ENCODE measurements around the gene ZNF331. TPM values are rescaled to one million over a fixed set of nuclear protein-coding genes. Genes with fewer than 3 reads are reported as not detected.
A peak's percentile ranks its signal among the peaks of the same experiment; 100 is the strongest.
"Not testable (repeated sequence)": the region's sequence is repeated elsewhere in the genome, so short reads cannot be mapped to it uniquely, and the experiment has no call there.

Gene ZNF331
- 10.3 TPM for polyA plus RNA-seq (2012; ENCODE audit: low read depth, missing spikeins)

DNA sequence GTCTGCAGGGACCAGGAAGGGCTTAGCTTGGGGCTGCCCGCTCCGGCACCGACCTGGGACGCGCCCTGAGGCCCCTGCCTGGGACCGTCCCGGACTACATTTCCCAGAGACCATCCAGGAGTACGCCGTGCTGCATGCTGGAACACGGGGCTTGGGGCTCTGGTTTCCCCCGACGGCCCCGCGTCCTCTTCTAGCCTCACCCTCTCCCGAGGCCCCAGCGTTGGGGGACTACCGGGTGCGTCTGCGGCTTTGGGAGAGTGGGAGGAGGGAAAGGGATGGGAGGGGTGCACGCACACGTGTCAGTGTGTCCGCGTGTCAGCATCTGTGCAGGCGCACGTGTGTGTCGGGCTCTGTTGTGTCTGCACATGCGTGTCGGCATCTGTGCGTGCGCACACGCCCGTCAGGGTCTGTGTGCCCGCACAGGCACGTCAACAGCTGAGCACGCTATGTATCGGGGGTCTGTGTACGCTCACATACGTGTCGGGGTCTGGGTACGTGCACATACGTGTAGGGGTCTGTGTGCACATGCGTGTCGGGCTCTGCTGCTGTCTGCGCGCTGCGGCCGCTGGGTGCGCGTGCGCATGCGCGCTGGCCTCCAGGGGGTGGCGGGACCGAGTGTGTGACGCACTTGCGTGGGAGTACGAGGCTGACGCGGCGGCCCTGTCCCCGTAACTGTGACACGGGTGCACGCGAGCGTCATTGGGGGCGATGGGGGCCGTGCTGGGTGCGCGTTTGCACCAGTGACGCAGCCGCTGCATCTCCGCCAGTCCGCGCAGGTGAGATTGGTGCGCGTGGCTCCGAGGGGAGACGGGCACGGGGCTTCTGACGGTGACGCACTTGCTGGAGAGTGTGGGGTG, at the start of gene ZNF331:
Gene ZNF331, plus strand, starts transcription at position 625 of the 857 bp plus-strand sequence. CDS start 31,232 bp downstream, outside the sequence.
- FAIRE-seq, result peak; percentile 97
- DNase-seq (ENCODE audit: insufficient read length, low spot score), result peak; percentile 67

DNA sequence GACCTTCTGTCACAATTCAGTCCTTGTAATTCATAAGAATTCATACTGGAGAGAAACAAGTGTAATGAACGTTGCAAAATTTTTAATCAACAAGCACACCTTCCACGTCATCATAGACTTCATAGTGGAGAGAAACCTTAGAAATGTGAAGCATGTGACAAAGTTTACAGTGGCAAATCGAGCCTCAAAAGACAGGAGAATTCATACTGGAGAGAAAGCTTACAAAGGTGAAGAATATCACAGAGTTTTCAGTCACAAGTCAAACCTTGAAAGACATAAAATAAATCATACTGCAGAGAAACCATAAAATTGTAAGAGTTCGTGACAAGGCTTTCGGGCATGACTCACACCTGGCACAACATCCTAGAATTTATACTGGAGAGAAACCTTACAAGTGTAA, 45.8 kb upstream of the ZNF331 start:
- TF ChIP-seq POLR2AphosphoS5 (IDR thresholded peaks at IDR 0.05; ENCODE audit: low read depth, low read length), result no peak
- no peak for TF ChIP-seq SPI1 (IDR thresholded peaks at IDR 0.05; ENCODE audit: low read depth, low read length)
- TF ChIP-seq TAF1 (IDR thresholded peaks at IDR 0.05; ENCODE audit: low read depth, low read length), result no peak
- TF ChIP-seq POU2F2 (IDR thresholded peaks at IDR 0.05; ENCODE audit: low read depth, low read length), result no peak
- TF ChIP-seq PAX5 (IDR thresholded peaks at IDR 0.05; ENCODE audit: insufficient read depth, low read length, severe bottlenecking), result no peak
- no peak for TF ChIP-seq POLR2A (IDR thresholded peaks at IDR 0.05; ENCODE audit: low read depth, low read length)
- DNase-seq (ENCODE audit: insufficient read length, low spot score) (no peak), FAIRE-seq (no peak)

More for the DNA sequence above, at the start of gene ZNF331:
- TF ChIP-seq POU2F2 (IDR thresholded peaks at IDR 0.05; ENCODE audit: low read depth, low read length) (0 out of 2 replicates have a peak, but pooled peaks have one; percentile 15), POLR2A (IDR thresholded peaks at IDR 0.05; ENCODE audit: low read depth, low read length) (no peak; the same call in 1 of the 2 replicates), TAF1 (IDR thresholded peaks at IDR 0.05; ENCODE audit: low read depth, low read length) (0 out of 2 replicates have a peak, but pooled peaks have one; percentile 45), PAX5 (IDR thresholded peaks at IDR 0.05; ENCODE audit: insufficient read depth, low read length, severe bottlenecking) (no peak), POLR2AphosphoS5 (IDR thresholded peaks at IDR 0.05; ENCODE audit: low read depth, low read length) (peak; percentile 47; the same call in 1 of the 2 replicates), SPI1 (IDR thresholded peaks at IDR 0.05; ENCODE audit: low read depth, low read length) (no peak)

DNA sequence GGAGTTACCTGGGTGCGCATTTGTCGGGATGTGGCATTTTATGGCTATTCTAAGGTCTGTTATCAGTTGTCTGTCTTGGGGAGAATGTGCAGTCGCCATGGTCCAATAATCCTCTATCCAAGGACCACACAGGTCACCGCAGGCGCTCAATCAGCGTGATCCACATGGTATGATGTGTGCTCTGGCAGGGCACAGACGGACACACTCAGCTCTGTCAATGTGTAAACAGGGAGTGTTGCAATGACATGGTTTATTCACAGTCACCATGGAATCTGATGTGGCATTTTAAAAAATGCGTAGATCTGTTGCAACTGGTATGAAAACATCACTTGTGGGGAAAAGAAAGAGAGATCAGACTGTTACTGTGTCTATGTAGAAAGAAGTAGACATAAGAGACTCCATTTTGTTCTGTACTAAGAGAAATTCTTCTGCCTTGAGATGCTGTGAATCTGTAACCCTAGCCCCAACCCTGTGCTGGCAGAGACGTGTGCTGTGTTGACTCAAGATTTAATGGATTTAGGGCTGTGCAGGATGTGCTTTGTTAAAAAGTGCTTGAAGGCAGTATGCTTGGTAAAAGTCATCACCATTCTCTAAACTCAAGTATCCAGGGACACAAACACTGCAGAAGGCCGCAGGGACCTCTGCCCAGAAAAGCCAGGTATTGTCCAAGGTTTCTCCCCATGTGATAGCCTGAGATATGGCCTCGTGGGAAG, 40.5 kb upstream of the ZNF331 start:
- not testable (repeated sequence) for DNase-seq (ENCODE audit: insufficient read length, low spot score); FAIRE-seq

DNA sequence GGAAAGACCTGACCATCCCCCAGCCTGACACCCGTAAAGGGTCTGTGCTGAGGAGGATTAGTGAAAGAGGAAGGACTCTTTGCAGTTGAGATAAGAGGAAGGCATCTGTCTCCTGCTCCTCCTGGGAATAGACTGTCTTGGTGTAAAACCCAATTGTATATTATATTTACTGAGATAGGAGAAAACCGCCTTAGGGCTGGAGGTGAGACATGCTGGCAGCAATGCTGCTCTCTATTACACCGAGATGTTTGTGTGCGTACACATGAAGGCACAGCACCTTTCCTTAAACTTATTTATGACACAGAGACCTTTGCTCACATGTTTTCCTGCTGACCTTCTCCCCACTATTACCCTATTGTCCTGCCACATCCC, 39.9 kb upstream of the ZNF331 start:
- DNase-seq (ENCODE audit: insufficient read length, low spot score); FAIRE-seq: not testable (repeated sequence)

DNA sequence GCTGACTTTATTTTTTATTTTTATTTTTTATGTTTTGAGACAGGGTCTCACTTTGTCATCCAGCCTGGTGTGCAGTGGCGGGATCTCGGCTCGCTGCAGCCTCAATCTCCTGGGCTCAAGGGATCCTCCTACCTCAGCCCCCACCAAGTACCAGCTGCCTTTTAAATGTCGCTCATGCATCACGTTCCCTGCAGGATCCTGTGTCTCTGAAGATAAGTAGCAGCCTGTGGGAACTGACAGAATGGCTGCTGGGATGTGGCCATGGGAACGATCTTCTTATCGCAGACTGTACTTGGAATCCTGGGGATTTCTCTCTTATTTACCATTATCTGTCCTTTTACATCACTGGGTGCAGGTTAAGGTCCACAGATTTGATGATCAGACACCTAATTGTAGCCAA, 34.8 kb upstream of the ZNF331 start:
- not testable (repeated sequence) for FAIRE-seq

DNA sequence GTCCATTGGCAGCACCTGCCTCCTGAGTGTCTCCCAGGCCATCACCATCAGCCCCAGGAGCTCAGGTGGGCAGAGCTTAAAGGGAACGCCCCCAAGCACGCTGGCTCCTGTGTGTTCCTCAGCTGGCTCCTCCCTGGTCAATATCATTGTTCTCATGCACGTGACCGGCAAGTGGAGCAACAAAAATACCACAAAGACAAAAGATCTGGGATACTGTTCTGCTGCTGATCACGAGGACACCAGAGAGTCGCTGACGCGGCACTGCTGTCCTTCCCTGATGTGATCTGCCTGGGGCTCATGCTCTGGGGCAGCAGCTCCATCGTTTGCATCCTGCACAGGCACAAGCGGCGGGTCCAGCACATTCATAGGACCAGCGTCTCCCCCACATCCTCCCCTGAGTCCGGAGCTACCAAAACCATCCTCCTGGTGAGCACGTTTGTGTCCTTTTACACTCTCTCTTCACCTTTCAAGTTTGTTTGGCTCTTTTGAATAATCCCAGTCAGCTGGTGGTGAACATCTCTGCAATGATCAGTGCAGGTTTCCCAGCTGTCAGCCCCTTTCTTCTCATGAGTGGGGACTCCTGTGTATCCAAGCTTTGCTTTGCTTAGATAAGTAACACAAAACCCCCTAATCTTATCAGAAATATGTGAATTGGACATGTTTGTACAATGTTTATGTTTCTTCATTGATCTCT, 34.1 kb upstream of the ZNF331 start:
- peak; percentile 57 for FAIRE-seq
- not testable (repeated sequence) for DNase-seq (ENCODE audit: insufficient read length, low spot score)

More for the DNA sequence above, 34.8 kb upstream of the ZNF331 start:
- DNase-seq (ENCODE audit: insufficient read length, low spot score), result not testable (repeated sequence)

DNA sequence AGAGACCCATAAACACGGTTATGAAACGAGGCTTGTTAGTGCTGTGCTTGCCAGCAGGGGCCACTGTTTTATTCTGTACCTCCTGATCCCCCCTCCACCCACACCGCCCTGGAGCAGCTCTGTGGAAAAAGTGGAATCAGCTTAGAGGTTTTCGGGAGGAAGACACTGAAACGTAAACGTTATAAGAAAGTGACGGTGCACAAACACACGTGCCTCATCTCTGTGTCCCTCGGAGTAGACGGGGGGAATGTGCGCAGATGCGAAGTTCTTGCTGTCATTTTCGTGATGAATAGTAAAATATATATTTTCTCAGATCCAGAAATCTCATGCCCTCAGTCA, 33.6 kb upstream of the ZNF331 start:
- DNase-seq (ENCODE audit: insufficient read length, low spot score), result not testable (repeated sequence)
- peak; percentile 45 for FAIRE-seq

DNA sequence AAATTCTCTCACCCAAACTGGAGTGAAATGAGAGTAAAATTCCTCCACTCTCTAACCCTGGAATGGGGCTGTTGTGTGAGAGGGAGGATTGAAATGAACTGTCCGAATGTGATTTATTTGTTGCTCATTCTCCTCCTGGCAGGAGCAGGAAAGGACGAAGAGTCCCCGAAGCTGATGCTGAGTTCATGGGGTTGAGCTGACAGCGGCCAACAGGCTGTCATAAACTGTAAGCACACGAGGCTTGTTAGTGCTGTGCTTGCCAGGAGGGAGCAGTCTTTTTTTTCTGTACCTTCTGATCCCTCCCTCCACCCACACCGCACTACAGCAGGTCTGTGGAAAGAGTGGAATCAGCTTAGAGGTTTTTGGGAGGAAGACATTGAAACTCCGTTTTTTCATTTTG, 33.1 kb upstream of the ZNF331 start:
- no peak for DNase-seq (ENCODE audit: insufficient read length, low spot score)
- no peak for TF ChIP-seq POLR2A (IDR thresholded peaks at IDR 0.05; ENCODE audit: low read depth, low read length)
- TF ChIP-seq SPI1 (IDR thresholded peaks at IDR 0.05; ENCODE audit: low read depth, low read length), result no peak
- TF ChIP-seq PAX5 (IDR thresholded peaks at IDR 0.05; ENCODE audit: insufficient read depth, low read length, severe bottlenecking), result no peak
- TF ChIP-seq TAF1 (IDR thresholded peaks at IDR 0.05; ENCODE audit: low read depth, low read length), result no peak
- no peak for TF ChIP-seq POLR2AphosphoS5 (IDR thresholded peaks at IDR 0.05; ENCODE audit: low read depth, low read length)
- no peak for TF ChIP-seq POU2F2 (IDR thresholded peaks at IDR 0.05; ENCODE audit: low read depth, low read length)
- FAIRE-seq, result no peak

DNA sequence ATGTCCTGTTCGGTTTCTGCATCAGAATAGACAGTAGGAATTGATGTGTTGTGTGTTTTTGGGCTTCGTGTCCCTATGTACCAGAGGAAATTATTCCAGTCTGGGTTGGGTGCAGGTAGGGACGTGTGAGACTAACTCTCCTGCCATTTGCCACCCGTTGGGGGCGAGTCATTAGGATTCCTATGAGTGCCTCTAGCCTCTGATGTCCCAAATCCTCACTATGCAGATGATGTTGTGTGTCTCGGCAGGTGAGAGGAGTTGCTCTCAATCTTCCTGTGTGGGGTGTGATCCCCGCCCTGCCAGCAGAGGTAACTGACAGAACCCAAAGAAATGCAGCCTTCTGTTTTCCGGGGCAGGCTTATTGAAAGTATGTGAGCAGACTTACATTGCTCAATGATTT, 31.2 kb upstream of the ZNF331 start:
- FAIRE-seq, result no peak
- TF ChIP-seq PAX5 (IDR thresholded peaks at IDR 0.05; ENCODE audit: insufficient read depth, low read length, severe bottlenecking) (no peak), POLR2AphosphoS5 (IDR thresholded peaks at IDR 0.05; ENCODE audit: low read depth, low read length) (no peak), POU2F2 (IDR thresholded peaks at IDR 0.05; ENCODE audit: low read depth, low read length) (no peak), SPI1 (IDR thresholded peaks at IDR 0.05; ENCODE audit: low read depth, low read length) (no peak), TAF1 (IDR thresholded peaks at IDR 0.05; ENCODE audit: low read depth, low read length) (no peak), POLR2A (IDR thresholded peaks at IDR 0.05; ENCODE audit: low read depth, low read length) (no peak)
- no peak for DNase-seq (ENCODE audit: insufficient read length, low spot score)

DNA sequence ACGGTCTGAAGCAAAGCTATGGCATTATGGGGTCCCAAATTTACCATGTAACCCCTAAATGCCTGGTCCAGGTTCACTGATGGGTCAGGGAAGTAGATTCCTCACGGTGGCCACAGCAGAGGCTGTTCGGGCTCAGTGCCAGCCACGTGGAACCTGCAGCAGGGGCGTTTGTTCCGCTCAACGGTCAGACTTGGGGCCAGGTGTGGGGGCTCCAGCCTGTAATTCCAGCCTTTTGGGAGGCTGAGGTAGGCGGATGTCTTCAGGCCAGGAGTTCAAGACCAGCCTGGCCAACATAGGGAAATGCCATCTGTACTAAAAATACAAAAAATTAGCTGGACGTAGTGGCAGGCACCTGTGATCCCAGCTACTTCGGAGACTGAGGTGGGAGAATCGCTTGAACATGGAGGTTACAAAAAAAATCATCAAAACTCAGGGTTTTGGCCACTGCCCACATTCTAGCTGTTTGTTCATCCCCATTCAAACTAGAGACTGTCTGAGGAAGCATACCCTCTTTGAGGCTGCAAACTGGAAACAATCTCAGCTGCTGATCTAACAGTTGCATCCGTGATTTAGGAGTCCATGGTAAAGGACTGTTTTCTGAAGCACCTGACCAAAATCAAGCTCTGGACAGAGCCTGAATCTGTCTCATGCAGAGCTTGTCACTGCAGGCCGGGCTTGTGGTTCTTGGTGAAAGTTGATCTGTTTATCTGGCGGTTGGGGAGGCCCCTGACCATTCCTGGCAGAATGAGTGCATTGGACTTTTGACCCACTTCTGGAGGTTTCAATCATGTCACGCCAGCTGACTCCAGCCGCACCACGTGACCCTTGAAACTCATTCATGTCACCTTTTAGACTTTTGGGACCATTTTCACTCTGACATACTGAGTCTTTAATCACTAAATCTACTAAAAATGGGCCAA, 30.2 kb upstream of the ZNF331 start:
- DNase-seq (ENCODE audit: insufficient read length, low spot score) (no peak), FAIRE-seq (no peak)
- TF ChIP-seq POU2F2 (IDR thresholded peaks at IDR 0.05; ENCODE audit: low read depth, low read length) (no peak), PAX5 (IDR thresholded peaks at IDR 0.05; ENCODE audit: insufficient read depth, low read length, severe bottlenecking) (peak; percentile 48), POLR2A (IDR thresholded peaks at IDR 0.05; ENCODE audit: low read depth, low read length) (no peak)
